PC-3 (cell line): ENCODE results near the gene HAO2. TPM values are rescaled to one million over a fixed set of nuclear protein-coding genes. Genes with fewer than 3 reads are reported as not detected.

Experiments used
- ATAC-seq: fragments of 200-7000 bp; cut with Tn5 transposase; 2 replicates; pipeline ENCODE4 v1.9.1; 2020; ENCODE audit warnings: mild to moderate bottlenecking, moderate library complexity
- BruUV-seq: library from RNA; stranded (reverse); fragments of 400-500 nt; replicated peaks from 2 replicates; lab custom pipeline; 2021; lab: Mats Ljungman, UMichigan
- CTCF ChIA-PET: fragments of 300-600 bp; sonication (Branson Sonifier 250); formaldehyde crosslinking; loops from one replicate; lab custom pipeline; 2022; ENCODE audit warnings: antibody characterized with exemption; lab: Charles Lee
- POLR2A ChIA-PET: fragments of 300-600 bp; sonication (Branson Sonifier 250); formaldehyde crosslinking; loops from one replicate; lab custom pipeline; 2022; ENCODE audit warnings: antibody characterized with exemption; ENCODE audit not compliant: unreplicated experiment; lab: Charles Lee
- DNase-seq: peaks from one replicate; pipeline ENCODE4 v3.0.0-alpha.2; 2015
- H2AFZ ChIP-seq: fragments of 300-600 bp; sonication (generic); 2 replicates; pipeline ENCODE4 v1.6.0; 2016; ENCODE audit warnings: antibody characterized with exemption, low read length
- H3F3A ChIP-seq: fragments of 300-600 bp; sonication (generic); one replicate; pipeline ENCODE4 v1.6.0; 2017; ENCODE audit warnings: antibody characterized with exemption, low read length, control low read depth, mild to moderate bottlenecking; ENCODE audit not compliant: unreplicated experiment
- H3K27ac ChIP-seq: fragments of 300-600 bp; sonication (generic); 2 replicates; pipeline ENCODE4 v1.5.1; 2016; ENCODE audit warnings: mild to moderate bottlenecking, low read length
- H3K27me3 ChIP-seq: fragments of 300-600 bp; sonication (generic); 2 replicates; pipeline ENCODE4 v1.6.1; 2016; ENCODE audit warnings: low read length, mixed read lengths
- H3K36me3 ChIP-seq: fragments of 300-600 bp; sonication (generic); 2 replicates; pipeline ENCODE4 v1.6.1; 2016; ENCODE audit warnings: low read depth, mixed run types, low read length, mixed read lengths
- H3K4me1 ChIP-seq: fragments of 300-600 bp; sonication (generic); 2 replicates; pipeline ENCODE4 v1.5.1; 2016; ENCODE audit warnings: low read length; ENCODE audit not compliant: insufficient read depth
- H3K4me2 ChIP-seq: fragments of 300-600 bp; sonication (generic); 2 replicates; pipeline ENCODE4 v1.6.0; 2016; ENCODE audit warnings: low read length
- H3K4me3 ChIP-seq: fragments of 300-600 bp; sonication (generic); 2 replicates; pipeline ENCODE4 v1.5.1; 2016; ENCODE audit warnings: mild to moderate bottlenecking, low read length, mixed read lengths
- H3K79me2 ChIP-seq: fragments of 300-600 bp; sonication (generic); 2 replicates; pipeline ENCODE4 v1.6.1; 2017; ENCODE audit warnings: low read length, mixed read lengths
- H3K9ac ChIP-seq: fragments of 300-600 bp; sonication (generic); 2 replicates; pipeline ENCODE4 v1.6.0; 2016; ENCODE audit warnings: mild to moderate bottlenecking, low read length
- H3K9me2 ChIP-seq: fragments of 300-600 bp; sonication (generic); replicated peaks from 2 replicates; pipeline ENCODE4 v1.6.1; 2016; ENCODE audit warnings: mixed run types, low read length, mixed read lengths
- H3K9me3 ChIP-seq: fragments of 300-600 bp; sonication (generic); 2 replicates; pipeline ENCODE4 v1.6.1; 2016; ENCODE audit warnings: low read length, mixed read lengths
- H4K20me1 ChIP-seq: fragments of 300-600 bp; sonication (generic); 2 replicates; pipeline ENCODE4 v1.6.1; 2016; ENCODE audit warnings: low read length, mixed read lengths
- CTCF ChIP-seq: fragments of 300-600 bp; sonication (generic); conservative IDR thresholded peaks from 2 replicates; pipeline ENCODE4 v1.5.1; 2017; ENCODE audit warnings: antibody characterized with exemption, low read depth, mild to moderate bottlenecking, low read length
- EZH2 ChIP-seq: fragments of 300-600 bp; sonication (generic); IDR thresholded peaks from one replicate; pipeline ENCODE4 v1.6.1; 2017; ENCODE audit warnings: antibody characterized with exemption, mild to moderate bottlenecking, low read length; ENCODE audit not compliant: unreplicated experiment
- EZH2phosphoT487 ChIP-seq: fragments of 300-600 bp; sonication (generic); IDR thresholded peaks from 2 replicates; pipeline ENCODE4 v1.6.1; 2018; ENCODE audit warnings: mild to moderate bottlenecking, antibody characterized with exemption, low read length, borderline replicate concordance
- intact Hi-C: fragments of 100-400 bp; cut with micrococcal nuclease; formaldehyde crosslinking; loops from 2 replicates; pipeline ENCODE4 v1.9.0; 2023
- total RNA-seq: library from RNA; depleted of rRNA; stranded (reverse); fragments of >200 nt; gene quantifications from 2 replicates; pipeline ENCODE4 v1.2.3, GENCODE V29; 2014

The HAO2 gene
- total RNA-seq, 1 experiment from 2014 or later = not detected

- H3K4me1 ChIP-seq = peaks cover 8% of the 10 kb centered on the region; the same call in 1 of the 2 replicates
- no peak overlapping the region for H3K27ac ChIP-seq
- peaks cover 69% of the 10 kb centered on the region for H3K27me3 ChIP-seq
- no peaks in the 10 kb centered on the region for H3K9me2 ChIP-seq
- no peaks in the 10 kb centered on the region for H3F3A ChIP-seq
- intact Hi-C loops = no loop called here
- H3K4me3 ChIP-seq = no peak overlapping the region
- CTCF ChIA-PET = no interaction called here
- no TSS peak for BruUV-seq
- no peaks in the 10 kb centered on the region for H3K79me2 ChIP-seq
- POLR2A ChIA-PET = no interaction called here
- no peak for TF ChIP-seq EZH2phosphoT487
- TF ChIP-seq CTCF = no peak
- no peak for TF ChIP-seq EZH2
- no peak for DNase-seq
- ATAC-seq = no peak
- H3K4me2 ChIP-seq = no peak overlapping the region
- no peaks in the 10 kb centered on the region for H3K36me3 ChIP-seq
- H3K9me3 ChIP-seq = no peaks in the 10 kb centered on the region
- H2AFZ ChIP-seq = no peak overlapping the region
- H3K9ac ChIP-seq = no peak overlapping the region
- H4K20me1 ChIP-seq = no peaks in the 10 kb centered on the region
These were observed 61.9 kb downstream of the HAO2 start for GRCh38 chr1:119430486-119430885.

- H3K36me3 ChIP-seq = no peaks in the 10 kb centered on the region
- no peaks in the 10 kb centered on the region for H3K79me2 ChIP-seq
- no peaks in the 10 kb centered on the region for H4K20me1 ChIP-seq
- ChIA-PET CTCF (no interaction called here), POLR2A (no interaction called here)
- H3K4me1 ChIP-seq = peaks cover 8% of the 10 kb centered on the region; the same call in 1 of the 2 replicates
- BruUV-seq = no TSS peak
- no peaks in the 10 kb centered on the region for H3K9me3 ChIP-seq
- no peaks in the 10 kb centered on the region for H3F3A ChIP-seq
- no peak for DNase-seq
- no peak overlapping the region for H3K4me3 ChIP-seq
- no peak overlapping the region for H2AFZ ChIP-seq
- no peak for ATAC-seq
- peaks cover 64% of the 10 kb centered on the region for H3K27me3 ChIP-seq
- intact Hi-C loops = no loop called here
- no peak overlapping the region for H3K9ac ChIP-seq
- H3K27ac ChIP-seq = no peak overlapping the region
- no peaks in the 10 kb centered on the region for H3K9me2 ChIP-seq
- TF ChIP-seq EZH2phosphoT487 (no peak), CTCF (no peak), EZH2 (no peak)
- no peak overlapping the region for H3K4me2 ChIP-seq
These were observed 63.3 kb downstream of the HAO2 start for GRCh38 chr1:119431836-119432235.

- CTCF ChIA-PET = no interaction called here
- POLR2A ChIA-PET = no interaction called here
- ATAC-seq = peak; percentile 61
These were observed 66.5 kb downstream of the HAO2 start for GRCh38 chr1:119435052-119435451.

More at GRCh38 chr1:119435052-119435451, 66.5 kb downstream of the HAO2 start:
- Histone ChIP-seq H3F3A (no peaks in the 10 kb centered on the region), H3K4me2 (no peak overlapping the region), H3K9ac (no peak overlapping the region), H3K27me3 (peaks cover 32% of the 10 kb centered on the region), H2AFZ (no peak overlapping the region), H3K27ac (no peak overlapping the region), H3K36me3 (no peaks in the 10 kb centered on the region), H3K9me2 (no peaks in the 10 kb centered on the region), H3K4me3 (no peak overlapping the region), H3K4me1 (peaks cover 12% of the 10 kb centered on the region; the same call in 1 of the 2 replicates), H3K9me3 (no peaks in the 10 kb centered on the region), H4K20me1 (no peaks in the 10 kb centered on the region), H3K79me2 (no peaks in the 10 kb centered on the region)
- TF ChIP-seq CTCF (no peak), EZH2phosphoT487 (no peak), EZH2 (no peak)
- peak; percentile 78 for DNase-seq
- intact Hi-C loops = no loop called here
- BruUV-seq = no TSS peak
